ENCODE data around the gene PRND.
"Not testable (repeated sequence)": the region's sequence is repeated elsewhere in the genome, so short reads cannot be mapped to it uniquely, and the experiment has no call there.

Gene PRND

DNA sequence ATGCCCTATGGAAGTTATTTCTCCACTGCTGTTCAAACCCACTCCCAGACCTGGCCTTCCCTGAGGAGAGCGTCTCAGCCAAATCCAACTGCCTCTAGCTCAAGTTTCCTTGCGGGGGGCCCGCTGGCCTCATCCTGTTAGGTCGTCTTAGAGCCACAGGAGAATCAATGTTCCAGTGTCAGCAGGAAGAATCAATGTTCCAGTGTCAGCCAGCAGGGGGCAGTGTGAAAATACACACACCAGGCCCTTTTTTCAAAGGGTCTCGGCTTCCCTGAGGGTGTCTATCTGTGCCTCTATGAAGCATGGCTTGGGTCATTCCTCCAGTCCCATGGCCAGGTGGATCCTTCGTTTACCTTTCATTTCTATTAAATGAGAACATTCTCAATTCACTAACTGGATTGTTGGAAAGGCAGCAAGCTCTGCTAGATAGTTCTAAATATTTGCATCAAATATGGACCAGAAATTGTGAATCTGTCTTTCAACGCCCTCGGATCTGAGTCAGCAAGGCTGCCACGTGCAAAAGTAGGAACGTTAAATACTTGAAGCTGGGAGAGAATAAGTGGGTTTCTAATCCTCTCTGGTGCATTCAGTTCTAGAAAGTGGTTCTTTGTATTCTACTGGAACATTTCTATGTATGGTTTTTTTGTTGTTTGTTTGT lies 19.2 kb downstream of the PRND start:
- DNase-seq: no peak

DNA sequence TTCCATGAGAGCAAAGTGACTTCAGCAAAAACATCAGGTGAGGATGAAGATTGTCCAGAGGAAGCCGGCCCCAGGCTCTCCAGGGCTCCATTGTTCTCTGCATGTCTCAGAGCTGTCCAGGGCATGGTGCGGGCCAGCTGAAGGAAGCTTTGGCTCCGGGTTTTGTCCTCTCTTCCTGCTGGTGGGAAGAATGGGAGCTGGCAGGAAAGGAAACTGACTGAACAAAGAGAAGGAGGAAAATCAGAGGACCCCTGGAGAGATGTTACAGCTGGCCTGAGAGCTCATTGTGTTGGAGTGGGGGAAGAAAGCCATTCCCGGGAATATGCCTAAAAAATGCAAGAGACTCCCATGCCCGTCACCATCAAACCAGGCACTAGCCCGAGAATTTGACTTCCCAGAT lies 27.1 kb downstream of the PRND start:
- no peak for DNase-seq

DNA sequence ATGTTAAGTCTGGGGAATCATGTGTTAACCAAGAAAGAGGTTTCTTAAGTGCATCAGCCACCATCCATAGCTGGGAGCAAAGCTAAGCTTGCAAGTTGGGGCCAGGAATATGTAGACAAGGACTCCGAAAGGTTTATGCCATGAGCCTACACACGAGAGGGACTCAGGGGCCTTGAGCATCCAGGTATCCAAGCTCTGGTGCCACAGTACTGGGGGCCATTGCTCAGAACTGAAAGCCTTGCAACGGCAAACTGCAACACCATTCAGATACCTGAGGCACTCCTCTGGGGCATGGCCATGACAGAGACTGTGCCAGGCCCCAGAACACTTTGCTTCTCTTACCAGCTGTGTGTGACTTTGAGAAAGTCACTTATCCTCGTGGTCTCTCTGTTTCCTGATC lies 27.6 kb downstream of the PRND start:
- DNase-seq: no peak

DNA sequence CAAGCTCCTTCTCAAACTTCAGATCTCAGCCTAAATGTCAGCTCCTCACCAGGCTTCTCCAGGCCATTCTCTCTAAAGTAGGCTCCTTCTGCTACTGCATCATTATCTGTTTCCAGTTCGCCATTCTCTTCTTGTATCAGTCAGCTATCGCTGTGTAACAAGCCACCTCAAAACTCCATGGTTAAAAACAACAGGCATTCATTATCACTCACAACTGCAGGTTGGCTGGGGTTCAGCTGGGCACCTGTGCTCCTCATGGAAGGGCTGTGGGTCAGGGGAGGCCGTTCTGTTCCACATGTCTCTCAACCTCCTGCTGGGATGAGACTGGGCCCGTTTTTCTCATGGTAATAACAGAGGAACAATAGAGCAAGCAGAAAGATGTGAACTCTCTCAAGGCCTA lies 28.7 kb downstream of the PRND start:
- DNase-seq: no peak

DNA sequence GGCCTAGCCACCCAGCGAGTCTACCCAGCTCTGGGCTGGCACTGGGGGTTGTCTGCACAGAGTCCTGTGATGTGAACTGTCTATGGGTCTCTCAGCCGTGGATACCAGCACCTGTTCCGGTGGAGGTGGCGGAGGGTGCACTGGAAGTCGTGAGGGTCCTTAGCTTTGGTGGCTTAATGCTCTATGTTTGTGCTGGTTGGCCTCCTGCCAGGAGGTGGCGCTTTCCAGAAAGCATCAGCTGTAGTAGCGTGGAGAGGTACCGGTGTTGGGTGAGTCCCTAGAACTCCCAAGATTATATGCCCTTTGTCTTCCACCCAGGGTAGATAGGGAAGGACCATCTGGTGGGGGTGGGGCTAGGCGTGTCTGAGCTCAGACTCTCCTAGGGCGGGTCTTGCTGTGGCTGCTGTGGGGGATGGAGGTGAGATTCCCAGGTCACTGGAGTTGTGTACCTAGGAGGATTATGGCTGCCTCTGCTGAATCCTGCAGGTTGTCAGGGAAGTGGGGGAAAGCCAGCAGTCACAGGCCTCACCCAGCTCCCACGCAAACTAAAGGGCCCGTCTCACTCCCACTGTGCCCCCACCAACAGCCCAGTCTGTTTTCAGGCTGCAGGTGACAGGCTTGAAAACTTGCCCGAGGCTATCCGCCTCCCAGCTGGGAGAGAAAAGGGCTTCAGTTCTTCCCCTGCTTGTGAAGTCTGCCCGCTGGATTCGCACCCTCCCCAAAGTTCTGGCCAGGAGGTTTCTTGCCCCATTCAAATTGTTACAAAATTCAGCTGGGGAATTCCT lies 37.6 kb downstream of the PRND start:
- DNase-seq: not testable (repeated sequence)

DNA sequence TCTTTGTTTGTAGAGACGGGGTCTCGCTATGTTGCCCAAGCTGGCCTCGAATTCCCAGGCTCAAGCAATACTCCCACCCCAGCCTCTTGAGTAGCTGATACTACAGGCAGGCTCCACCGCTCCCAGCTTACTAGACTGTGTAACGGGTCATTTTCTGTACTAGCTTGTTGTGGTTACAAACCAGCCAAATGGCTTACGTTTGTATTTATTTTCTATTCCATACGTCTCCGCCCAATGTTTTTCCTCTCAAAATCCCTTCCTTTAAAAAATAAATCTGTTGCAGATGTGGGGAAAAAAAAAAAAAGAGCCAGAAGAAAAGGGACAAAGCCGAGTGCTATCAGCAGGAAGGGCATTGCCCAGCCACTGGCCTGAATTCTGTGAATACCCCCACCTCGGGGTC lies 41.6 kb downstream of the PRND start:
- DNase-seq: no peak

DNA sequence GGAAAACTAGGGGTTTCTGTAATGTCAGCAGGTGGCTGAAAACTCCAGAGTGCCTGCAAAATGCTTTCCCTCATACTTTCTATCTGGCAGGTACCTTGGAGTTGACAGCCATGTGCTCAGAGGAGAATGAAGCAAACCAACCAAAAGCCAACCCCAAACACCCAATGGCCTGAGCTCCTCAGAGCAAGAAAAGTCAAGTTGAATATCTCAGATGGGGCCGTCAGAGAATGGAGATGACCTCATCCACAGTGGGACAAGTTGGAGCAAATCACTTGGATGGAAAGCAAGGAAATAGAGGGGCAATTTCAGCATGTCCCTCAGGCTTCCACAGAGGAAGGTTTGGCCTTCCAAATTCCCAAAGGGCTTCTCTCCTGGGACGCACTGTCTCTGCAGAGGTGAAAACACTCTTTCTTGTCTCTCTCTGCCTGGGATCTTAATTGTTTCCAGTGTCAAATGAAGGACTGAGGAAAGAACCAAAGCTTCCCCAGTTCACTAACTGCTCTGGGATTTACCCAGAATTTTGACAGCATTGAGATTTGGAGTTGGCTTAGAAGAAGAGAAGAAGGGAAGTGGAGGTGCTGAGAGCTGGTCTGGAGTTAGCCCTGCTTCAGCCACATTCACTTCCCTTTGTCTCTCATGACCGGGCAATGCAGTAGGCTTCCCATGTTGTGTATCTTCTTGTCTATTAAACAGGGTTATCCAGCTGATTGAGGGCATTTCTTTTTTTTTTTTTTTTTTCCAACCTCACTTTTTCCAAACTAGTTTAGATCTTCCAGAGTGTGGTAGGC lies 42.2 kb downstream of the PRND start:
- no peak for DNase-seq

DNA sequence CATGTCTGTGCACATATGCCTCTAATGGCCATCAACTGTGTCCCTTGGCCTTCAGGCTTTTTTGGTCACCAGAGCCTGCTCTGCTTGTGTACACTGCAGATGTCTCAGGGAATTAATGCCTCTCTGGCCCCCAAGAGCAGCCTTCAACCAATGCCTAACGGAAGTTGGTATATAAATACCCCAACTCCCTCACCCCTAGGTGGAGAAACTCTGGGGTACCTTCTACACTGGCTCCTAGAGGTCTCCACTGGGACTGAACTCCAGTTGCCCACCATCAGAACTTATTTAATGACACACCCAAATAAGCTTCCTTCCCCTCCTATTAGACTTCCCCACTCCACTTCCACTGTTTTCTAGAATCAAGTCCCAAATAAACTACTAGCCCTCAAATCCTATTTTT lies 43.1 kb downstream of the PRND start:
- DNase-seq: no peak

DNA sequence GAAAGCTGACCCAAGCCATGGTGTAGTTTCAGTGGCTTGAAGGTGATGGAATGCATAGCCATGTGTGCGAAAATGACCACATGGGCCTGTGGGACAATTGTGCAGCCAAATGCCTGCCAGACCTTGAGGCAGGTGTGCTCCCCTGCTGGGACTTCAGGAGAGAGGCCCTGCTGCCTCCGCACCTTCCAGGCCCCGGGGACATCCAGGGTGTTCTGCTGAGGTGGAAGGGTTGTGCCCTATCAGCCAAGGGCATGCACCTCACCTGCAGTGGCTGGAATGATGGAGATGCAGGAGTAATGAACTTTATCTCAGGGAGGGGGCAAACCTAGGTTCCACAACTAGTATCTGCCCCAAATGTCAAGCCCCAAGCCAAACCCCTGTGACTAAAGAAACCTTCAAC lies 44.0 kb downstream of the PRND start:
- DNase-seq: no peak

DNA sequence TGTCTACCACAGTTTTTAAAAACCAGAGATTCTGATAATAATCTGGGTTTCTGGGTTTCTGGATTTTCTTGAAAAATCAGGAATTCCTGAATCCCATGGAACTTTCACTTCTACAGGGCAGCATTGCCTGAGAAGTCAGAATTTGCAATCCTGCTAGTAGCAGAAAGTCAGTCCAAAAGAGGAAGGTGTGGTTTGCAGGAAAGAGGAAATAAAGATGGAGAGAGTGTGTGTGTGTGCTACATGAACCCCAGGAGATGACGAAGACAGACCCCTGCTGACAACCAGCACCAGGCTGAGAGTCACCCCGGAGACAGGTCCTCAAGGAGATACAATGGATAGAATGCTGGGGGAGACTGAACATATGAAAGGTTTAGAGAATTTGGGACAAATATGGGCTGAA lies 44.9 kb downstream of the PRND start:
- no peak for DNase-seq

DNA sequence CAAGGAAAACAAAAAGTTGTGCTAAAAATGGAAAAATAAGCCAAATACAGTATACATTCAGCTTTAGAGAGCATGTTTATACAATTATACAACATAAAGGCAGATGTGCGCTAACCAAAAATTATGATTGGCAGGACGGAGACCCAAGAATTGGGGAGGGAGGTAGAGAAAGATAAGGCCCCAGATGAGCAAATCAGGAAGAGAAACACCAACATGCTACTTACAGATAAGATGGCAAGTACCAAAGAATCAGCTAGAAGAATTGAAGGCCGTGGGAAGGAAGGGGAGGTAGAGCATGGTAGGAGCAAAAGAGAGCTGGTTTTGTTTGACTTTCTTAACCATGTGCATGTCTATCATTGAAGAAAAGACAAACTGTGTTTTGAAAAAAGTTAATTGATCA lies 45.4 kb downstream of the PRND start:
- DNase-seq: no peak

DNA sequence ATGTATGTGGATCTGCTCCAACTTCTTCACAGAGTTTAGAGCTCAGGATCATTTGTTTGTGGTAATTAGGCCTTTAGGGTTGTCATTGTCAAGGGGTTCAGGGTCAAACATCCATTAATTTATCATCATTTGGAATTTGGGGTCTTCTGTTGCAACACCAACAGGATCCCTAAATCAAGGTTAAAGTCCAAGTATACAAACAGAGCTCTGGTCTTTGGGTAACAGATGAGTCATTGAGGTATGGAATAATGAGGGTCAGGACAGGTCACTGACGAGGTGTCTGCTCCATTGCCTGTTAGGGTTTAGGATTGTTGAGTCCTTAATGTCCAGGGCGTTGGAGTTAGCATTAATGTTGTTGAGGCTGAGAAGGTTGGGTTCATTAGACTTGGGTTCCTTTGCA lies 47.6 kb downstream of the PRND start:
- no peak for DNase-seq

DNA sequence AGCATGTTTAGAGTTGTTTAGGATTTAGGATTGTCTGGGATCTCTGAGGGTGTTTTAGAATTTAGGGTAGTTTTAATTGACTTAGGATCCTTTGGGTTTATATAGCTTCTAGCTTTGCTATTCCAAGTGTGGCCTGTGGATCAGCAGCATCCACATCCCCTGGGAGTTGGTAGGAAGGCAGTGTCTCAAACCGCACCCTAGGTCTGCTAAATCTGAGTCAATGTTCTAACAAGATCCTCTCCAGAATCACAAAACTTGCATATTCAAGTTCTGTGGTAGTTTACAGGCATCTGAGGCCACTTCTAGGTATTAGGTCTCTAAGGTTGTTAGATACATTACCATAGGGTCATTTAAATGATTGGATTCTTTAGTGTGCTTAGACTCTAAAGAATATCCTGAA lies 48.3 kb downstream of the PRND start:
- DNase-seq: no peak

DNA sequence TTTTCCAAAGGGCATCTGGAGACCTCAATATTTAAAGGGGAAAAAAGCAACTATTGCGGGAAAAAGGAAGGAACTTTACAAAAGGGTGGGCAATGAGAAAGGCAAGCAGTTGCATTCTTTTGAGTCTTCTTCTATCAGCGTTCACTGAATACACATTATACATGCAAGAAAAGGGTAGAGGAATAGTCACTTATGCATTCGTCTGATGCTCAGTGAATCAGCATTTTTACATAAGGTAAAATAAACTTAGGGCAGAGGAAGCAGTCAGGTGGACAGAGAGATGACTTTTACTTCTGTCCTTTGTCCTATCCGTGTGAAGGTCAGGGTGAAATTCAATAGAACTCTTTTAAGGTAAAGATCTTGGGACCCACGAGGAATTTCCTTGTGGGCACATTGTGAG lies 49.3 kb downstream of the PRND start:
- no peak for DNase-seq

DNA sequence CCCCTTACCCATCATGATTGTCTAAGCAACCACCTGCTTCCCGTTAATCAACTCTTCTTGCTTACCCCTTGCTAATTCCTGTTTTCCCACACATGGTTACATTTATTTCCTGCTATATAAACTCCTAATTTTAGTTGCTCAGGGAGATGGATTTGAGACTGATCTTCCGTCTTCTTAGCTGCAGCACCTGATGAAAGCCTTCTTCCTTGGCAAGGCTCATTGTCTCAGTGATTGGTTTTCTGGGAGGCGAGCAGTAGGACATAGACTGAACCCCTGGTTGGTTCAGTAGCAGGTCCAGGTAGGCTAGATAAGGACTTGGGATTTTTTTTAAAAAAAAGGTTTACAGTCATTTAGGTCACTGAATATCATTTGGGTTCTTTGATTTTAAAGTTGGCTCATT lies 50.4 kb downstream of the PRND start:
- DNase-seq: no peak

DNA sequence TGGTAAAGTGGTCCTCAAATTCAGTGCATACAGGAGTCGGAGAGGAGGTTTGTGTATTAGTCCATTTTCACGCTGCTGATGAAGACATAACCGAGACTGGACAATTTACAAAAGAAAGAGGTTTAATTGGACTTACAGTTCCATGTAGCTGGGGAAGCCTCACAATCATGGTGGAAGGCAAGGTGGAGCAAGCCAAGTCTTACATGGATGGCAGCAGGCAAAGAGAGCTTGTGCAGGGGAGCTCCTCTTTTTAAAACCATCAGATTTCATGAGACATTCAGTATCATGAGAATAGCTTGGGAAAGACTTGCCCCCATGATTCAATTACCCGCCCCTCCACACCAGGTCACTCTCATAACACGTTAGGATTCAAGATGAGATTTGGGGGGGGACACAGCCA lies 51.3 kb downstream of the PRND start:
- not testable (repeated sequence) for DNase-seq

DNA sequence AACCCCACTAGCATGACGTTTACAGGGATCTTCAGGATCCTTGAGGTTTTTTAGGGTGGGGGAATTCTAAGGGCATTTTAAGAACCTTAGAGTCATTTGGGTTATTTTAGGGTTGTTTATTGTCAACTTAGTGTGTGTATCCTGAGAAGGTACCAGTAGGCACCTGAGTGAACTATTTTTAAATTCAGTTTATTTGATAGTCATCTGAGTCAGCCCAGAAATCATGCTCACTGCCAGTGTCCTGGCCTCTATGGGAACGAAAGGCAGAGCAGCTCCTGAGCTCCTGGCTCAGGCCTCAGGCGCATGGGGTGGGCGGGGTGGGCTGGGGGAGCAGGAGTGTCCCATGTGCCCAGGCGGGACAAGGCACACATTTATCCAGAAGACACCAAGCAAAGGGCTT lies 52.0 kb downstream of the PRND start:
- DNase-seq: no peak

DNA sequence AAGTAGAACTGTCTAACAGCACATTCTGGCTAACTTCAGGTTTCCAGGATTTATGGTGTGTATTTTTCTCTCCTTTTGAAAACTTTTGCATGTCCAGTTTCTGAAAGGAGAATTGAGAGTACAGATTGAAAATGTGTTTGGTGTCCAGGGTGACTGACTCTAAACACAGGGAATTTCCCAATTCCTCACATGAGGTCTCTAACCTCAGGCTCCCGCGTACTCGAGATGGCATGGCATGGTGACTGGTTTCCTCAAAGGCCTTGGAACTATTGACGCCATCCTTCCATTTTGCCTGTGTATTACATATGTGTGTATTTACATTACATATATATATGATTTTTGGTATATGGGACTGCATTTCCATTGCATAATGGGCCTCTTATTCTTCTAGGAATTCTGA lies 52.5 kb downstream of the PRND start:
- no peak for DNase-seq

DNA sequence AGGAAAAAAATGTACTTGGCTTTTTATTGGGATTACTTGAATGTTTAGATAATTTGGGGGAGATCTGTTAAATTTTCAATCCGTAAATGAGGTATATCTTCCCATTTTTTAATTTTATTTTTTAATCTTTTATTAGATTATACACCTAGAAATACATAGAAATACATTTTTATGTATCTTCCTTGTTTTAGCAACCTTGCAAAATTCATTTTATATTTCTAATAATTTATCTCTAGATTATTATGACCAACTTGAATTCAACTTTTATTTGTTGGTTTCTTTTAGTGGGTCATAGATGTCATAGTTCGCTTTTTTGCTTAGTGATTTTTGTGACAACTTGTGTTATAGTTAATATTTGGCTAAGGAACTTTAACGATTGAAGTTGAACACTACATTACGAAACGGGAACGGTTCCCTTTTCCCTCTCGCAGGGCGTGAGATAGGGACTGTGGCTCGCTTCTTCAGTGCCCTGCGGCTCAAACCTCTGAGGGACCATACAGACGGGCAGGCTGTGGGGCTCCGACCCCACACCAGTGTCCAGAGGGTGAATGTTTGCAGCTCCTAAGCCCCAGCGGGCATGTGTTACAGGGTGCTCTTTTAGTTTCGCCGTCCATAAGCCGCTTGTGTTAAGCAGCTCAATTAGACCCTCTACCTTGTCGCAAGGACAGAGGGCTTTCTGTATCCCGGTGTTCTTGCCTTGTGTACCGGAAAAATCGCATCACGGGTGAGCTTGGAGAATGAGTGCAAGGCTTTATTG lies 53.8 kb downstream of the PRND start:
- DNase-seq: no peak

DNA sequence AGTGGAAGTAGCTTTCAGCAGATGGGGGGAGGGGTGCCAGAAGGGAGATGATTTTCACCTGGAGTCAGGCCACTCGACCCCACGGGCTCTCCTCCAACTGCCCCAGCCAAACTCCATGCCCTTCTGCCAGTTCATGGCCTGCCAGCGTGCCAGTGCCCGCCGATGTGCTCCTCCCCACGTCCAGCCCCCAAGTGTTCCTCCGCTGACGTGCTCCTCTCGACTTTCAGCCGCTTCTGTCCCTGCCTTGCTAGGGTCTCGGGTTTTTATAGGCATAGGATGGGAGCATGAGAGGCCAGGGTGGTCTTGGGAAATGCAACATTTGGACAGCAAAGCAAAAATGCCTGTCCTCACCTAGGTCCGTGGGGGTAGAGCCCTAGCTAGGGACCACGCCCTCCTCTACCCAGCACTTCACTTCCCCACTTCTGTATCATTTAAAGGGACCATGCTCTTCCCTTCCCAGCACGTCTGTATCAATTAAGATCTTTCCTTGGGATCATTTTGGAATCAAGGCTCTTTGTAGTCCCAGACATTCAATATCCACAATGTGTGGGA lies 54.4 kb downstream of the PRND start:
- no peak for DNase-seq

Data from GOT3 (cell line).